HG03520 (cell line): ENCODE data around the gene PRIM2.
"Not testable (repeated sequence)": the region's sequence is repeated elsewhere in the genome, so short reads cannot be mapped to it uniquely, and the experiment has no call there.

ENCODE experiments used
- ATAC-seq: cut with Tn5 transposase; IDR thresholded peaks from one replicate; pipeline ENCODE4 v1.9.1; 2021; ENCODE audit warnings: mild to moderate bottlenecking, moderate library complexity; ENCODE audit not compliant: unreplicated experiment

The PRIM2 gene

GRCh38 chr6:57577023-57577422 is 259.6 kb downstream of the PRIM2 start:
- not testable (repeated sequence) for ATAC-seq

- ATAC-seq: not testable (repeated sequence)
These were observed 262.1 kb downstream of the PRIM2 start for GRCh38 chr6:57579489-57579888.

- not testable (repeated sequence) for ATAC-seq
These were observed 264.2 kb downstream of the PRIM2 start for GRCh38 chr6:57581586-57581985.

GRCh38 chr6:57601105-57601504 is 283.7 kb downstream of the PRIM2 start:
- ATAC-seq: not testable (repeated sequence)

DNA sequence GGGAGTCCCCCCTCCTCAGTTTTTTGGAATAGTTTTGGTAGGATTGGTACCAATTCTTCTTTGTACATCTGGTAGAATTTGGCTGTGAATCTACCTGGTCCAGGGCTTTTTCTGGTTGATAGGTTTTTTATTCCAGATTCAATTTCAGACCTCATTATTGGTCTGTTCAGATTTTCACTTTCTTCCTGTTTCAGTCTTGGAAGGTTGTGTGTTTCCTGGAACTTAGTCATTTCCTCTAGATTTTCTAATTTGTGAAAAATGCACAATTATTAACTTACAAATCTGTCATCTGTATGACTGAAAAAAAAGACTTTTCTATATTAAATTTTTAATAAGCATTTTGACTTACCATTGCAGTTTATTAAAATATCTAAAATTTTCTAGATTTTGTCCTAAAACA is 287.9 kb downstream of the PRIM2 start:
- not testable (repeated sequence) for ATAC-seq

- ATAC-seq: not testable (repeated sequence)
These were observed 288.9 kb downstream of the PRIM2 start for GRCh38 chr6:57606331-57606730.

GRCh38 chr6:57610612-57611011 is 293.2 kb downstream of the PRIM2 start:
- not testable (repeated sequence) for ATAC-seq

GRCh38 chr6:57618959-57619358 is 301.5 kb downstream of the PRIM2 start:
- ATAC-seq: not testable (repeated sequence)

DNA sequence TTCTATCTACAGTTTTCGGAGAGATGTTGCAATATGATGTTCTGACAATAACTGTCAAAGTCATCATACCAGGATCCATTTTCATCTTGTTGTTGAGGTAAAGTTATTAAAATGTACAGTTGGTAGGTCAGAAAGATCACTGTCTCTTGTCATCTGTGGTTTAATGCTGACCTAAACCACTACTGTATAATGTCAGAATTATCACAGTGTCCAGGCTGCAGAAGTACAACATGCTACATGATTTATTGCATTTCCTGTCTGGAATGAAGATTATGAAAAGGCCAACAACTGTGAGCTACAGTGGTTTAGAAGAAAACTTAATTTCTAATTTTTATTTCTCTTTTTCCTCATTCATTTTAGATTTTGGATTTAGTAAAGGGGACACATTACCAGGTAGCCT is 314.3 kb downstream of the PRIM2 start:
- not testable (repeated sequence) for ATAC-seq

DNA sequence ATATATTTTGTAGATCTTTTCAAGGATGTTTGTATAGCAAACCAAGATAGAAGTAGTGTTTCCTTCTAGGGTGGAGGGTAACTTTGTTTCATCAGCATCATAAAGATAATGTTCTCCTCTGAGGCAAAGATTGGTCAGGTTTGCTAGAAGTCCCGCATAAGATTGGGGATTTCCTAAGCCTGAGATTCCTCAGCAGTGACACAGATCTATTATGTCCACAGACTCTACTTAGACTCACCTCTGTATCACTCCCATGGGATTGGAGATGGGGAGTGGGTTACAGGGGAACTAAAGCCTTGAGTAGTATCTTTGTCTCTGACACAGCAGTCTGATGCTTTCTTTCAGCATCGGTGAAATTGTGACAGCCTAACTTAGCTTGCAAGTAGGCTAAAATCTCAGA is 341.1 kb downstream of the PRIM2 start:
- ATAC-seq: not testable (repeated sequence)

GRCh38 chr6:57659794-57660193 is 342.4 kb downstream of the PRIM2 start:
- not testable (repeated sequence) for ATAC-seq

DNA sequence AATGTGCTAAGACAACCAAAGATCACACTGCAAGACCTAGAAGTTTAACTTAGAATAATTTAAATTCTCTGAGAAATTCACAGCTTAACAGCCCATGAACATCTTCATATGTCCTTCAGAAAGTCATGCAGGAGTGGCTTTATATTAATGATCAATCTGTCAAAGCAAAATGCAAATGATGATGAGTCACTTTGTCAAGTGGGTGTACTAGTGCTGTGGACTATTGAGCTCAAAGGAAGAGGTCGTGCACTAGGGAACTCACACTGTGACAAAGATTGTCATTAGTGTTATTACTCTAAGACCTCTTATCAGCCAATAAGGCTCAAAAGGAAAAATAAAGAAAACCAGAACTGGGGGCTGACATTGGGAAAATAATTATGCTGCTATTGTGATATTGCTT is 343.5 kb downstream of the PRIM2 start:
- ATAC-seq: not testable (repeated sequence)

GRCh38 chr6:57668108-57668507 is 350.7 kb downstream of the PRIM2 start:
- ATAC-seq: not testable (repeated sequence)

DNA sequence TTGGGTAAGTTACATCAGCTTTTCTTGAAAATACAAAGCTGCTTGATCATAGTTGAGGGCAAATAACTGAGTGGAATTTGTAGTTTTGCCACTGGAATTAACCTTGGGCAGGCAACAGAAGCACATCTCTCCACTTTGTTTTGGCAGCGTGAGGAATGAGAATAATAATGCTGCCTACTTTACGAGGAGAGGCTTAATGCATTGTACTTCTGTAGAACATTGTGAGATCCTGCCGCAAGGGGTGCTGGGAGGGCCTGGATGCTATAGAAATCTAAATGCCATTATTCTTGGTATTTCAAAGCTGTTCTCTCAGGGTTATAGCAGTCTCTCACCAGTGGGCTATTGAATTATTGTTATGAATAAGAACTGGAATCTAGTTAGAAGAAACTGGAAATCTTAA is 353.8 kb downstream of the PRIM2 start:
- ATAC-seq: not testable (repeated sequence)

- not testable (repeated sequence) for ATAC-seq
These were observed 354.7 kb downstream of the PRIM2 start for GRCh38 chr6:57671937-57672627.

GRCh38 chr6:57673281-57673680 is 355.9 kb downstream of the PRIM2 start:
- not testable (repeated sequence) for ATAC-seq

DNA sequence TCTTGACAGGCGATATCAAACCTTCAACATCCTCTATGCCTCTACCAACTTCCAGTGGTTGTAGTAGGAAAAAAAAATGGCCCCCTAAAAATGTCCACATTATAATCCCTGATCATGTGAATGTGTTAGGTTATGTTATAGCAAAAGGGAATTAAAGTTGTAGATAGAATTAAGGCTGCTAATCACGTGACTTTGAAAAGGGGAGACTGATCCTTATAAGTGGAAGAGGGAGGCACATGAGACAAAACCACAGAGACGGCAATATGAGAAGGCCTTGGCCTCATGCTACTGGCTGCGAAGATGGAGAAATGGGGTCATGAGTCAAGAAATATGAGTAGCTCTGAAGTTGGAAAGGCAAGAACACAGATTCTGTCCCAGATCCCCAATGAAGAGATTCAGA is 358.0 kb downstream of the PRIM2 start:
- not testable (repeated sequence) for ATAC-seq

- ATAC-seq: not testable (repeated sequence)
These were observed 379.0 kb downstream of the PRIM2 start for GRCh38 chr6:57696382-57696781.
